NCI-H1930 (cell line): Measurements from ENCODE around the gene MDC1.

Experiments used
- DNase-seq, 2 experiments: peaks; one replicate each; lab custom pipeline; 2025; lab: John Stamatoyannopoulos, UW

Gene MDC1

DNA sequence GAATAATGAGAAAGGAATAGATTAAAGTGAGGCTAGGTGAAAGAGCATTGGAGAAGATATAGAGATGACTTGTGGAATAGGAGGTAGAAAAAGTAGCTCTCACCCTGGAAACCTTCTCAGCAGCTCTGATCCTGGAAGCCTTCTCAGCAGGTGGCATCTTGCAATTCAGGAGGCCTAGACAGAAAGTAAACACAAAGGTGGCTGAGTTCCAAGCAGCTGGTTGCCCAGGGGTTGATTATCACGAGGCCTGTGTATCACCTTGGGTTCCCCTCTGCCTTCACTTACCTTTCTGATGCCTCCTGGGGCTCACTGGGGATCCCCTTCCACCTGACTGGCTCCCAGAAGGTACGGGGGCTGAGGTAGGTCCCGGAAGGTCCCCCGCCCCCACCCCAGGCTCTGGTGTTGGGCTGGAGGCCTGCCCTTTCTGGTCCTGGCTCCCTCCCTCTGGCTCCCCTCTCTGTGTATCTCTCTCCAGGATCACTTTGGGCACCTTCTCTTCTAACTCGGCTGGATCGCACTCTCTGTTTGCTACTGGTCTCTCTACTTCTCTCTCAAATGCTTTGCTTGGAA lies 9.7 kb downstream of the MDC1 start:
- DNase-seq = no peak

GRCh38 chr6:30705620-30706019 lies 11.5 kb downstream of the MDC1 start:
- no peak for DNase-seq

DNA sequence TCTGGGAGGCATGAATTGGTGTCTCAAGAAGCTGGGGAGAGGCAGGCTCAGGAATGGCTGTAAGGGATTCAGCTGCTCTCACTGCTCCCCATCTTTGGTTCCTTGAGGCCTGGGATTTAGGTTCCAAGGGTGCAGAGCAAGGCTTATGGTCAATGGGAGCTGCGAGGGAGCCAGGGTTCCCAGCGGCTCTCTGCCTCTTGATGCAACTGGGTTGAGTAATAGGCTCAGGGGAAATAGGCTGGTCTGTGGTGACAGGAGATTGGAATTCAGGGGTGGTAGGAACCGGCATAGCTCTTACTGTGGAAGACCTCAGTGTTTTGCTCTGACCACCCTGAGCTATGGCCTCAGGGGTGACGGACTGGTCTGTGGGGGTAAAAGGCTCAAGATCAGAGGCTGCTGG lies 13.3 kb downstream of the MDC1 start:
- no peak for DNase-seq

GRCh38 chr6:30703011-30703410 lies 14.1 kb downstream of the MDC1 start:
- DNase-seq = no peak

- DNase-seq = no peak
These were observed 16.7 kb downstream of the MDC1 start for GRCh38 chr6:30700340-30700739.

DNA sequence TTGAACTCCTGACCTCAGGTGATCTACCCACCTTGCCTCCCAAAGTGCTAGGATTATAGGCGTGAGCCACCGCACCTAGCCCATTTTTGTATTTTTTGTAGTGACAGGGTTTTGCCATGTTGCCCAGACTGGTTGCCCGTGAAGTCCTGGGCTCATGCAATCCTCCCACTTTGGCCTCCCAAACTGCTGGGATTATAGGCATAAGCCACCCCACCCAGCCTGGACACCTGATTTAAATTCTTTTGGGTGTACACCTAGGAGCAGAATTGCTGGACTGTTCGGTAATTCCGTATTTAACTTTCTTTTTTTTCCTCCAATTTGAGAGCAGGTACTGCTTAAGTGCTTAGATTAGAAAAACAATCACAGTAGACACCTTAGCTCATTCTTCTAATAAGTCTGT lies 20.6 kb downstream of the MDC1 start:
- DNase-seq = no peak

GRCh38 chr6:30691208-30691847 lies 25.8 kb downstream of the MDC1 start:
- DNase-seq = no peak

DNA sequence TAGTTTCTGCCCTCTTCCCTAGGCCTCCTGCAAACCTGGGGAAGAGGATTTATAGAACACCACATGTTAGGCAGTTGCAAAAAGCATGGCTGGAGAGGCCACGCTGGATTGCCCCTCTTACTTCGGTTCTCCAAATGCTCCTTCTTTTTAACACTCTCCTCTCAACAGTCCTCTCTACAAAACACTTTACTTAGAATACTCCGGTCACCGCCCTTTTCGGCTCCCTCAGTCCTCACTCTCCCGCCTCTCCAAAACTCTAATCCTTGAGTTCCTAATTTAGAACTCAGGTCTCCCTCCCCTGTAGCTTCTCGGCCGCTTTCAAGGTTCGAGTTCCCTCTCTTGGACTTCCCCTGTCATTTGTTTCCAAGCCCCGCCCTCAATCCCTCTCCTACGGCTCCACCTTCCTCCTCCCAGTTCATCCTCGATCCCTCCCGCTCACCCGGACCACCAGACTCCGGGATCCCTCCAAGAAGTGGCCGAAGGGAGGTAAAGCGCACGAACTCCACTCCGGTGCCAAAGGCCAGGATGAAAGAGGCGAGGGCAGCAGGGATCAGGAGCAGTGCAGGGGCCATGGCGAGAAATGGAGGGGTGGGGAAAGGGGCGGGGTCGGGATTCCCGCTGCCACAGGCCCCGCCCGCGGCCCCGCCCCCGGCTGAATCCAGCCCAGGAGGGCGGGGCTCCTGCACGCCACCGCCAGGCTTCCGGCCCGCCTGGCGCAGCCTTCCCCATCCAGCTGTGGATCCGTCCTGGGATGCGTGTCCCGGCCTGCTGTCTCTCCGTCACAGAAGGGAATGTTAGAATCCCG lies 26.5 kb downstream of the MDC1 start, which contains the start of gene NRM:
TSS of gene NRM (minus strand) at position 582 of the 805 bp plus-strand sequence. CDS start at position 572, 10 bp downstream.
- DNase-seq = peak; percentile 66 to 85

DNA sequence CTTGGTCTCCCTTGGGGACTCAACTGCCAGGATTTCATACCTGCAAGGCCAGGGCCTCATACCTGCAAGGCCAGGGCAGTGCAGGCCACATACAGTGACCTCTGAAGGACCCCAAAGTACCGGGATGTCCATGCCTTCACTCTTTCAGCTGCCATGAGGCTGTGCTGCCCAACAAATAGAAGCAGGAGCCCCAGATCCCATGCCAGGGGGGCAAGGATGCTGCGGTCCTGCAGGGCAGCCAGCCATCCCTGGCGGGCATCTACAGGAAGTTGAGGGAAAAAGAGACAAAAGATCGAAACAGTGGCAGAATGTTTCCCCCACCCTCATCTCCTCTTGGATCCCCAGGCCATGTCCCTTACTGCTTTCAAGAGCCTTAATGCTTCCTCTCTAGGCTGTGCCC lies 27.1 kb downstream of the MDC1 start:
- DNase-seq = no peak

- no peak for DNase-seq
These were observed 27.8 kb downstream of the MDC1 start for GRCh38 chr6:30689022-30689865.

DNA sequence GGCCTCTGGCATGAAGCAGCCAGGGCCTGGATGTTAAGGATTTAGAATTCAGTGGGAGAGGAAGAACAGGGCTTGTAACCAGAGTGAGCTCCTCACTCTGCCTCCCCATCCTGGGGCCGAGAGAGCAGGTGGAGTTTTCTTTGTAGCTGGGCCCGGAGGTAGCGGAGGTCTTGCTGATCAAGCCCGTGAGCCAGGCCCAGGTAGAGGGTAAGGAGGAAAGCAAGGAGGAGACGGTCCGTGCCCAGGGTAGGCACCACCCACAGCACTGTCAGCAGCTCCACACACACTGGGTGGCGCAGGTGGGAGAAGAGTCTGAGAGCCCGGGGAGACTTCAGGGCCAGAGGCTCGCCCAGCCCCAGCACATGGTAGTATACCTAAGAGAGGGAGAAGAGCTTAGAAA lies 28.5 kb downstream of the MDC1 start:
- no peak for DNase-seq

DNA sequence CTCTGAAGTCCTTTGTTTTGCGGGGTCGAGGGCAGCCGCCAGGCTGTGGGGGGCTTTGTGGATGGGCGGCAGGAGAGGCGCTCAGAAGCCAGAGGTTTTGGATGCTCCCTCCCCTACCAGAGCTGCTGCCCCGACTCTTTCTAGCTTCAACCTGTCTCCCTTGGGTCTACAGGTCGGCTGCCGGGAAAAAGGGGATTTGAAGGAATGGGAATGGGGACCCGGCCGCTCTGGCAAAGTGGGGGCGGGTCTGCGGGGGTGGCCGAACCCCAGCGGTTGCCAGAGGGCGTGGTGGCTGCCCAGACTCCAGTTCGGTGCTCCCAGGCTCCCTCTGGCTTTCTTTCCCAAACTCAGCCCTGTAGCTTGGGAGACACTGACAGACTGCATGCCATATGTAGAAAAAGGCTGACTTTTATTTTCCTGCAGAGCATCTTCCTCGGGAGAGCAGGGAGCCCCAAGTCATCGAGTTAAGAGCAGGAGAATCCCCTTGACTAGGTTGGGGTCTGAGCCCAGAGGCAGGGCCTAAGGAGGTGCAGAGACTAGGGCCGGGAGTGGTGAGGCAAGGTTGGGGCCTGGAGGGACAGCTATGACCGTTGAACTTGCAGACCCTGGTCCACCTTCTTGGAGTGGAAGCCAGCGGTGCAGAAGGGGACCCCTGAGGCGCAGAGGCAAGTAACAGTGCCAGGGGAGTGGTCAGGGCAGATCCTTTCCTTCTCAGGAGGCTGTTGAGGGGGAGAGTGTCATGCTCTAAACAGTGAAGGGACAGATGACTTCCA lies 29.2 kb downstream of the MDC1 start:
- DNase-seq = no peak

DNA sequence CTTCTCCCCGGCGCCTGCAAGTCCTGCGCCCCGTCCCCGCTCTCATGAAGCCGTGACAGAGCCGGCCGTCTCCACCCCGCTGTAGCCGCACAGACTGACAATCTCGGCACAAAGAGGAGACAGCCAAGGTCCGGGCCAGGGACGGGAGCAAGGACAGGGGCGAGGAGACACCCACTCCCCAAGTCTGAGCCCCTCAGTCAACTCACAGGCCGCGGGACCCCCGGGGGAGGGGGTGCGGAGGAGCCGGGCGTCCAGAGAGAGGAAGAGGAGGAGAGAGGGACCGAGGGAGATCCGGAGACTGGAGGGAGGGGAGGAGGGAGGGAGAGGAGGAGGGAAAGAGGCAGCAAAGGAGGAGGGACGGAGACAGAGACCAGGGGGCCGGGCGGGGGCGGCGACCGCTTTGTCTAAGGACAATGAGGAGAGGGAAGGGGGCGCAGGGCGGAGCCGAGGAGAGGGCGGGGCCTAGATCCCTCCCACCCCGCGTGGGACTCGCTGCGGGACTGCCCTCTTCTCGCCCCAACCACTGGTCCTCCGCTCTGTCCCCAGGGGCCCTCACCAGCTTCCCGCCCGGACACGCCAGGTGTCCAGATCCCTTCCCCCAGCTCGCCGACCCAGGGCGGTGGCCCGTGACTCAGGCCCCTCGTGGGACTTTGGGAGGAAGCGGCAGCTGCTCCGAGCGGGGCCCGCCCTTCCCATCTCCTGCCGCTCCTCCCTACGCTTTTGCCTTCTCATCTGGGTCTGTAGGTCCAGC lies 30.0 kb downstream of the MDC1 start:
- peak; percentile 49 to 50 for DNase-seq

DNA sequence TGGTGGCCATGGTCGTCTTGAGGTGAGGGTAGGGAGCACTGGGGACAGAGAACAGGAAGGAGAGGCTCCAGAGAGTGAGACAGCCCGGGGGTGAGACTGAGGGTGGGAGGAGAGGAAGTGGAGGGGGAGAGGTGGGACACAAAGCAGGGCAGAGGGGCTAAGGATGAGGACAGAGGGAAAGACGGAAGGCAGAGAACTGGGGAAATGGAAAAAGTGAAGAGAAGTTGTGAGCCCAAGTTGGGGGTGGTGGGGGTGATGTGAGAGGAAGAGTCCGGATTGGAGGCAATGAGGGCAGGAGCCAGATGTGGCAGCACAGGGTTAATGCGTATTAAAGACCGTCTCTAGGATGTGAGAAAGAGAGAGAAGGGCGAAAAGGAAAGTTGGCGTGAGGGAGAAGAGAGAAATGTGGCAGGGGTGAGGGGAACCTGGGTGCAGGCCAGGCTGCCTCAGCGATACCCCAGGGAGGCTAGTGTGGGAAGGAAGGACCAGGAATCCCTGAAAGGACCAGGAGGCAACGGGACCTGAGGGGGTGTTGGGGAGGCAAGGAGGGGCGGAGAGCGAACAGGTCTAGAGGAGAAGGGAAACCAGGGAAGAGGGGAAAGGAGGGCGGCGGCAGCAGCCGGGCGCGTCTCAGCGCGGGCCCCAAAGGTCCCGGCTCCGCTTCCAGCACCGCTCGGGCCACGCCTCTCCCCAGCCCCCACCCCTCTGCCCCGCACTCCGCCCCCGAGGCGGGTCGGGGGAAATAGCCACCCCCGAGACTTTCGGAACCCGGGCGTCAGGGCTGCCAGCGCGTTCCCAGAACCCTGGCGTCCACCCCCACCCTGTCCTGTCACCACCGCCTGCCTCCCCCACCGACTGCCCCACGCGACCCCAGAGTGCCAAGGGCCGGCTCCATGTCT lies 30.8 kb downstream of the MDC1 start, which contains the start of gene PPP1R18:
TSS of gene PPP1R18 (minus strand) at position 637 of the 899 bp plus-strand sequence. CDS start at position 10, 627 bp downstream.
- DNase-seq = no peak

GRCh38 chr6:30685157-30686008 lies 31.7 kb downstream of the MDC1 start:
- no peak for DNase-seq

GRCh38 chr6:30684386-30685156 lies 32.5 kb downstream of the MDC1 start:
- DNase-seq = no peak

DNA sequence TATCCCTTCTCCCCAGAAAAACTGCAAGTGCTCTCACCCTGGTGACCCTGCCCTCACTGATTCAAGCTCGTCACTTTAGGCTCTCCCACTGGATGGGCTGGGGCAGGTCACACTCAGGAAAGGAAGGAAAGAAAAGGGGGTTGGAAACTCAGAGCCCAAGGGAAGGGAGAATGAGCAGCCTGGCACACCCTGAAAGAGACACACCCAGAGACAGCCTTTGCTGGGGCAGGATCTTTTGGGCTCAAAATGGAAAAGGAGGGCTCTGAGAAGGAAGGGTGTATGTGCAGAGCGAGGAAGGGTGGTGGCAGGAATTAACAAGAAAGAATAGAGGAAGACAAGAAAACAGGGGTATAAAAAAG lies 33.1 kb downstream of the MDC1 start:
- DNase-seq = no peak
